GM18951 (cell line): Measurements from ENCODE around the gene BCAS3.
"Not testable (repeated sequence)": the region's sequence is repeated elsewhere in the genome, so short reads cannot be mapped to it uniquely, and the experiment has no call there.

Experiments
- POLR2A ChIP-seq: IDR thresholded peaks from 4 replicates; pipeline ENCODE4 v1.6.1; 2011; ENCODE audit warnings: mild to moderate bottlenecking; ENCODE audit not compliant: insufficient read length, insufficient read depth; ENCODE audit errors: extremely low read depth
- in situ Hi-C: fragments of 300-500 bp; cut with MboI; formaldehyde crosslinking; loops from one replicate; pipeline ENCODE4 v1.12.0; 2022; ENCODE audit warnings: low sequenced_read_pairs, mixed read lengths, inconsistent platforms; ENCODE audit not compliant: unreplicated experiment

The BCAS3 gene

DNA sequence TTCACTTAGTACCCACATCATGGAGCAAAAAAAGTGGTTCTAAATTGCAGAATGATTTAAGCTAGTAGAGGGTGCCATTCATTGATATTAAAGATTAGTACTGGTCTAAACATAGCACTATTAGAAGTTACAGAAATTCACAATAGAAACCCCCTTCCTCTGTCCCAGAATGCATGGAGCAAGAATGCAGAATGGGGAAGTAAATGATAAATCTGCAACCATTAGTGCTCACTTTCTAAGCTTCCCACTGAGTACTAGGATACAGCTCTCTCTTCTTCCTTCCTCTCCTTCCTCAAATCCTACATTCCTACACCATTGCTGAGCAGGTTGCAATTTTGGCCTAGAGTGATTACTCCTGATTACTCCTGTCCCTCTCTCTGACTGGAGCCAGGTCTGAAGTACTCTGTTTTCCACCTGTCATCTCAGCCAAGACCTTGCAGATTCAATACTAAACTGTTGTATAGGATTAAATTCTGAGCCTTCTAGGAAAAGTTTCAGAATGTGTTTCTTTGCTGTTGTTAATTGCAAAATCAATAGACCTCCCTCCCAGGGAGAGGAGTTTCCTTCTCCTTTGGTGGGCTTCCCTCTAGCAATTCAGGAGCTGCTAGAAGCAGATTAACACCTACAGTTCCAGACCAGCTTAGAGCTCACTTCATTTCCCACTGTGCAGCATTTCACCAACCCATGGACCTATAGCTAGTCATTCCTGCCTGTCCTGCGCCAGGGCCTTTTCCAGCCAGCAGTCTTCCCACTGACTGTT lies 556.5 kb downstream of the BCAS3 start:
- no peak for TF ChIP-seq POLR2A
- in situ Hi-C loops: no loop called here

DNA sequence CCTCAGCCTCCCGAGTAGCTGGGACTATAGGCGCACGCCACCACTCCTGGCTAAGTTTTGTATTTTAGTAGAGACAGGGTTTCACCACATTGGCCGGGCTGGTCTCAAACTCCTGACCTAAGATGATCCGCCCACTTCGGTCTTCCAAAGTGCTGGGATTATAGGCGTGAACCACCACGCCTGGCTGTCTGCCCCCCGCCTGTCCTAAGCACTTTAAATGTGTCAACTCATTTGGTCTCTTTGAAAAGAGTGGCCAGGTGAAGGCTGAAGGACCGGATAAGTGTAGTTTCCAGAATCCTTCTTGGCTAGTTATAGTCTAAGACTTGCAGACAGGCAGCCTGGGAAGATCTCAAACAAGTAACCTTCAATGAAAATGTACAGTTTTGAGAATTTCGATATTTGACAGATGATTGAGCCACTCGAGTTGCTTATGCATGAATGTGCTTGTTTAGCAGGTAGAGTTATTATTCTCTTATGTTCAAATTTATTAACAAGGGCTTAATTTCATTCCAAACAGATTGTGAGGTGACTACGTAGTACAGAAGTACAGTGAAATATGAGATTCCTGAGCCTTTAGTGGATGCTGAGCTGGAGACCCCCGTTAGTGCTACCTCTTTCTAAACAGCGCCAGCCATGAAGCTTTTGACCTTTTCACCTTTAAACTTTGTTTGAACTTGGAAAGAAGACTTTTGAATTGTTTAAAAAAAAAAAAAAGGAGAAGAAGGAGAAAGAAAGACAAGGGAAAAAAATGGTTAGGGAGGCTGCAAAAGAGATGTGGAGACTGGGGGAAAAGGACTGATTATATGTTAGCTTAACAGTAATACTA lies 557.6 kb downstream of the BCAS3 start:
- no peak for TF ChIP-seq POLR2A

DNA sequence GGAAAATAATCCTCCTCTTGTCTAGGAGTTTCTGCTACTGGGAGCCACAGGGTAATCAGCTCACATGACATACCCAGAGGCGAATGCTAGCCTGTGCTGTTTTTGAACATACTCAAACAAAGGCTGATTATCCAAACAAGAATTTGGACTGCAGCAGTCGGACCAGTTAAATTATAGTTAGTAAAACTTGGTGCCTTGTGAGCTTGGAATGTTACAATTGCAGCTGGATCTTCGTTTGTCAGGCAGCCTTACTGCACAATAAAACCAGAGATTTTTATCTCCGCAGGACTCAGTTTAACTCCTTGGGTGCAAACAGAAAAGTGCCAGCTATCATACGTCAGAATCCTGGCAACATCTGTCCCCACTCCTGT lies 558.2 kb downstream of the BCAS3 start:
- TF ChIP-seq POLR2A: no peak
- in situ Hi-C loops: no loop called here

More for the DNA sequence above, 557.6 kb downstream of the BCAS3 start:
- in situ Hi-C loops: no loop called here

- no peak for TF ChIP-seq POLR2A
- in situ Hi-C loops: no loop called here
These were observed 559.6 kb downstream of the BCAS3 start for GRCh38 chr17:61237275-61237674.

DNA sequence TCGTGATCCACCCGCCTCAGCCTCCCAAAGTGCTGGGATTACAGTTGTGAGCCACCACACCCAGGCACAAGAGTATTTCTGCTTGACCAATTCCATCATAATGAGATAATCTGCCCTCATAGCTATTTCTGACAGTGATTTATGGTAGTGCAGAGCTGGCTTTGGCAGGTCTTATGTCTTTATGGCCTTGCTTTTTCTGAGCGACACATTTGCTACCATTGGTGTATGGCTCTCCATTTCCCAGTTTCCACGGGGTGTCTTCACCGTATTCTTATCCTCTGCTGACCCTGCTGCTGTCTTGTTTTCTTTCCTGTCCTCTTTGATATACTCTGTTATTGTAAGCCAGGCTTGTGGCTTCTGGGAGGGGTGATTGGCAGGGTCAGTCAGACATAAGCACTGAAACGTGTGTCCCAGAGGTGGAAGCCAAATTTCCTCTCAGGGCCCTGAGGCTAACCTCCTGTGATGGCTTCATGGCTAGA lies 560.8 kb downstream of the BCAS3 start:
- TF ChIP-seq POLR2A: no peak
- in situ Hi-C loops: no loop called here

GRCh38 chr17:61239327-61239726 lies 561.7 kb downstream of the BCAS3 start:
- TF ChIP-seq POLR2A: no peak
- in situ Hi-C loops: no loop called here

DNA sequence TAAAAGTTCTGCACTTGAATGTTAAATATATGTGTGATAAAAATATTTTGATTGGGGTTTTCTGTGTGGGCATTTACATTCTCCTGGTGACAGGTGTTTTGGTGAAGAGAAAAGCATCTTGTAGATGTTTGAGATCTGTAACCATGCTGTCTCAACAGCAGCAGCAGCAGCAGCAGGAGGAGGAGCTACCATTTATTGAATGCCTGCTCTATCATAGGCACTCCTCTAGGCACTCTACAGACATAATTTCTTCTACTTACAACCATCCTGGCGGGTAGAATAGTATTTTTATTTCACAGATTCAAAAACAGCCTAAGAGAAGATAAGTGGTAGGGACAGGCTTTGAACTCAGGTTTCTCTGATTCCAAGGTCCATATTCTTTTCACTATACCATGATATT lies 562.3 kb downstream of the BCAS3 start:
- in situ Hi-C loops: no loop called here
- TF ChIP-seq POLR2A: no peak

DNA sequence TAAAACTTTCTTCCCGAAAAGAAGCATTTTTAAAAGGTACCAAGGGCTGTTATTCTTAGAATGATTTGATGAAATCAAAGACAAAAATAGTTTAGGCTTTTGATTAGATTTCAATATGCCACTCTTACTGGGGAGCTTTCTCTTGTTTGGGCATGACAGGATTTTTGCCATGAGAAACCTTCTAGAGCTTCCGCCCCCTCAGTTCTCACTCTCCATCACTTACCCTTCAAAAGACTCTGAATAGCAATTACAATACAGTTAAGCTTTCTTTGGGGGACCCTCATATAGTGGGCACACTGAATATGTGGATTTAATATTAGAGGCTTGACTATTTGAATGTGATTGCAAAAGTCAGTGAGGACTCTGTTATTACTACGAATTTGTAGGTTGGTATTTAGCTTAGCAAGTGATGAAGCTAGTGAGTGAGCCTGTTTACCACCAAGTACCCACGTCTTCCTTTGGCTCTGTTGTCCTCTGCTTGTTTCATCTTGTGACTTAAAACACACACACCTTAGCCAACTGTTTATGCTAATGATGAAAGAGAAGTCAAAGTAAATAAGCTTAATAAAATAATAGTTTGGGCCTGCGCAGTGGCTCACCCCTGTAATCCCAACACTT lies 563.3 kb downstream of the BCAS3 start:
- in situ Hi-C loops: no loop called here
- no peak for TF ChIP-seq POLR2A

GRCh38 chr17:61244988-61245387 lies 567.3 kb downstream of the BCAS3 start:
- in situ Hi-C loops: not testable (repeated sequence)

DNA sequence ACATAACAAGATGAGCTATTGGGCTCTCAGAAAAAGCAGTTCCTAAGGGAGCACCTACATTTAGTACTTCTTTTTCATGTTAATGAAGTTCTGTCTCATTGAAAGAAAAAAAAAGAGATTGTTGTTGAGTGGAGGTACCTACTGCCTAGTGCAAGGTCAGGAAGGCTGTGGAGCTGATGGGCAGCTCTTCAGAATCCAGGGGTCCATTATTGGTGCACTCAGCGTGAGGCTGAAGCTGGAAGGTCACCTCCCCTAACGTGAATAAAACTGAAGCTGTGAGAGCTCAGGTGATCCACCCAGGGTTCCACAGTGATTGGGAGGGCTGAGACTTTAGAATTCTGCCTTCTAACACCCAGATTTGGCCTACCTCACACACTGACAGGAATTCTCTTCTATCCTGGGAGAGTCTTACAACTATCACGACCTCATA lies 568.1 kb downstream of the BCAS3 start:
- TF ChIP-seq POLR2A: no peak
- in situ Hi-C loops: no loop called here

- in situ Hi-C loops: no loop called here
- no peak for TF ChIP-seq POLR2A
These were observed 569.8 kb downstream of the BCAS3 start for GRCh38 chr17:61247439-61247838.

- TF ChIP-seq POLR2A: no peak
- in situ Hi-C loops: no loop called here
These were observed 570.7 kb downstream of the BCAS3 start for GRCh38 chr17:61248399-61248798.

GRCh38 chr17:61249649-61250299 lies 572.1 kb downstream of the BCAS3 start:
- no peak for TF ChIP-seq POLR2A
- in situ Hi-C loops: no loop called here

DNA sequence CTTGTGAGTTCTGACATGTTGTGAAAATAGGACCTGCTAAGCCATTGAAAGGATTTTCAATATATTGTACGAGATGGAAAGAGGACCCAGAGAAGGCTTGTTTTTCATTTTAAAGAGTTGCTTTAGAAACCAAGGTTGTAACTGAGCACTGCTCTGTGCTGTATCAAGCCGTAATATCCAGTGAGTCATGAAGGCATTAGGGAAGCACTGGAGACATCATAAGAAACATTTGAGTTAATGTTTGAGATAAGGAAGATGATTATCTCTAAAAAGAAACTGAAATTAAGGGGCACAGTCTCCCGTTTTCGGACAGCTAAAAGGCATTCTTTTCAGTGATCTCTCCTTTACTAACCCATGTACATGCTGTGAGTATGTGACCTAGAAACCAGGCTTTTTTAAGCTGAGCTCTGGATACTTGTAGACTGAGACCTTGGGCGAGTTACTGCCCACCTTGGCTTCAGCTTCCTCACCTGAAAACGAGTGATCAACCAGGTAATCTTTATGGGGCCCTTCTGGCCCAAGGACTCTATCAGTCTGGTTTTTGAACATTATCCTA lies 572.8 kb downstream of the BCAS3 start:
- in situ Hi-C loops: no loop called here
- TF ChIP-seq POLR2A: no peak
